Endothelial cell of umbilical vein (primary cell): ENCODE measurements around the gene PDCL2. TPM values are rescaled to one million over a fixed set of nuclear protein-coding genes. Genes with fewer than 3 reads are reported as not detected.
A peak's percentile ranks its signal among the peaks of the same experiment; 100 is the strongest.

Experiments
- BruUV-seq: library from RNA; stranded (reverse); fragments of 400-500 nt; replicated peaks from 2 replicates; lab custom pipeline; 2021; lab: Mats Ljungman, UMichigan
- CTCF ChIA-PET: fragments of 300-600, 350-600 bp; sonication (Branson Sonifier 250); formaldehyde crosslinking; loops from one replicate; lab custom pipeline; 2021; ENCODE audit warnings: antibody characterized with exemption, inconsistent platforms; lab: Charles Lee
- POLR2A ChIA-PET: fragments of 300-600, 350-600 bp; sonication (Branson Sonifier 250); formaldehyde crosslinking; loops from one replicate; lab custom pipeline; 2021; ENCODE audit warnings: antibody characterized with exemption, inconsistent platforms; lab: Charles Lee
- DNase-seq: peaks from one replicate; pipeline ENCODE4 v3.0.0-alpha.2; 2011; ENCODE audit warnings: low read depth, low spot score
- FAIRE-seq: peaks from 2 replicates; lab custom pipeline; 2011; peaks lifted over from hg19 to GRCh38; lab: Jason Lieb, UNC
- H2AFZ ChIP-seq: 2 replicates; pipeline ENCODE4 v1.6.0; 2012; ENCODE audit warnings: low read depth, low read length, control low read depth, inconsistent platforms
- H3K27ac ChIP-seq: 2 replicates; pipeline ENCODE4 v1.5.1; 2011; ENCODE audit warnings: low read depth, mild to moderate bottlenecking, control low read depth, low read length, moderate library complexity; ENCODE audit not compliant: insufficient read depth
- H3K27me3 ChIP-seq, 2 experiments: 2 replicates each; pipeline versions ENCODE4 v1.6.0 to v1.6.1; 2011; ENCODE audit warnings: low read length in 2 of 2, mixed read lengths in 1 of 2; ENCODE audit not compliant: control insufficient read depth in 2 of 2, insufficient read depth in 2 of 2
- H3K36me3 ChIP-seq, 2 experiments: 2 replicates in 1 of 2; 3 replicates in 1 of 2; pipeline ENCODE4 v1.5.1; 2011; ENCODE audit warnings: low read length in 2 of 2, mild to moderate bottlenecking in 1 of 2, moderate library complexity in 1 of 2; ENCODE audit not compliant: control insufficient read depth in 2 of 2, insufficient read depth in 2 of 2; ENCODE audit errors: extremely low read depth in 1 of 2
- H3K4me1 ChIP-seq: 3 replicates; pipeline ENCODE4 v1.5.1; 2011; ENCODE audit warnings: mild to moderate bottlenecking, low read length; ENCODE audit not compliant: control insufficient read depth, insufficient read depth; ENCODE audit errors: extremely low read depth
- H3K4me2 ChIP-seq: 2 replicates; pipeline ENCODE4 v1.6.1; 2011; ENCODE audit warnings: low read length, control low read depth, mixed read lengths; ENCODE audit not compliant: insufficient read depth
- H3K4me3 ChIP-seq, 3 experiments: fragments of 200-600 bp in 1 of 3; sonication (generic), shearing (Covaris generic) in 1 of 3; replicated peaks in 1 of 3; 2 replicates each; pipeline ENCODE4 v1.5.1; 2011 to 2016; ENCODE audit warnings: control low read depth in 3 of 3, low read length in 3 of 3, mild to moderate bottlenecking in 2 of 3, inconsistent platforms in 1 of 3, low read depth in 1 of 3, moderate library complexity in 1 of 3; ENCODE audit not compliant: insufficient read depth in 1 of 3
- H3K79me2 ChIP-seq: 2 replicates; pipeline ENCODE4 v1.6.0; 2012; ENCODE audit warnings: low read length, inconsistent platforms; ENCODE audit not compliant: control insufficient read depth, insufficient read depth
- H3K9ac ChIP-seq: replicated peaks from 2 replicates; pipeline ENCODE3; 2011; ENCODE audit warnings: low read length, control low read depth; ENCODE audit not compliant: insufficient read depth; ENCODE audit errors: extremely low read depth
- H3K9me1 ChIP-seq: replicated peaks from 3 replicates; pipeline ENCODE4 v1.6.0; 2011; ENCODE audit warnings: mild to moderate bottlenecking, low read length; ENCODE audit not compliant: control insufficient read depth, insufficient read depth; ENCODE audit errors: extremely low read depth
- H3K9me3 ChIP-seq: replicated peaks from 2 replicates; pipeline ENCODE4 v1.5.1; 2012; ENCODE audit warnings: low read length, inconsistent platforms; ENCODE audit not compliant: control insufficient read depth, insufficient read depth
- H4K20me1 ChIP-seq: replicated peaks from 2 replicates; pipeline ENCODE3; 2011; ENCODE audit warnings: mild to moderate bottlenecking, low read length; ENCODE audit not compliant: control insufficient read depth, insufficient read depth; ENCODE audit errors: extremely low read depth
- EZH2 ChIP-seq: IDR thresholded peaks from 2 replicates; pipeline ENCODE4 v1.6.1; 2012; ENCODE audit warnings: borderline replicate concordance, low read depth, mild to moderate bottlenecking, moderate library complexity, low read length, inconsistent platforms; ENCODE audit not compliant: severe bottlenecking
- FOS ChIP-seq: IDR thresholded peaks from 2 replicates; pipeline ENCODE4 v1.6.1; 2011; ENCODE audit warnings: mild to moderate bottlenecking, low read length, moderate library complexity, borderline replicate concordance; ENCODE audit not compliant: insufficient read depth
- GATA2 ChIP-seq: IDR thresholded peaks from 2 replicates; pipeline ENCODE4 v1.7.0; 2011; ENCODE audit warnings: low read depth, mild to moderate bottlenecking, moderate library complexity, mixed read lengths, low read length; ENCODE audit not compliant: insufficient read length, insufficient read depth
- JUN ChIP-seq: IDR thresholded peaks from 2 replicates; pipeline ENCODE4 v1.6.1; 2011; ENCODE audit warnings: borderline replicate concordance, low read depth; ENCODE audit not compliant: insufficient read length, insufficient read depth
- MYC ChIP-seq: IDR thresholded peaks from one replicate; pipeline ENCODE4 v1.6.1; 2011; ENCODE audit warnings: mild to moderate bottlenecking, low read depth, low read length
- POLR2A ChIP-seq: IDR thresholded peaks from 2 replicates; pipeline ENCODE4 v1.6.1; 2012; ENCODE audit warnings: low read depth, mild to moderate bottlenecking, control low read depth, low read length
- POLR2AphosphoS5 ChIP-seq: IDR thresholded peaks from 2 replicates; pipeline ENCODE4 v1.6.1; 2012; ENCODE audit warnings: low read depth, mild to moderate bottlenecking, control low read depth, low read length, moderate library complexity; ENCODE audit not compliant: insufficient read depth
- dilution Hi-C: fragments of 300-500 bp; cut with MboI; formaldehyde crosslinking; loops from one replicate; pipeline ENCODE4 v1.15.0; 2019; ENCODE audit warnings: low sequenced_read_pairs; ENCODE audit not compliant: extremely low pct_ligation_motif_present
- intact Hi-C: fragments of 100-400 bp; cut with micrococcal nuclease; formaldehyde crosslinking; loops from one replicate; pipeline ENCODE4 v1.10.0; 2022
- polyA plus RNA-seq, 4 experiments: library from polyadenylated mRNA; depleted of rRNA in 3 of 4; stranded (reverse) in 3 of 4; unstranded in 1 of 4; fragments of >200 nt; gene quantifications; 2 replicates each; pipeline versions ENCODE4 v1.2.1 to v1.2.3, GENCODE V29; 2011 to 2012; ENCODE audit warnings: missing spikeins in 1 of 4
- total RNA-seq: library from RNA; stranded (reverse); gene quantifications from 2 replicates; pipeline ENCODE4 v1.2.3, GENCODE V29; 2021
- TF ChIP-seq, protein P1 (sequence below): IDR thresholded peaks from 2 replicates; pipeline ENCODE4 v1.6.1; 2011; ENCODE audit not compliant: insufficient read depth, insufficient read length
- TF ChIP-seq, protein P2 (sequence below), 2 donors: IDR thresholded peaks; 1 replicate in 1 of 2; 2 replicates in 1 of 2; pipeline ENCODE4 v1.5.1; 2011; ENCODE audit warnings: low read length in 2 of 2, mild to moderate bottlenecking in 2 of 2, moderate library complexity in 2 of 2, control low read depth in 1 of 2, inconsistent platforms in 1 of 2, low read depth in 1 of 2; ENCODE audit not compliant: insufficient read depth in 1 of 2; ENCODE audit errors: extremely low read depth in 1 of 2

PDCL2 gene
- total and polyA plus RNA-seq, 2 donors (not counting 3 experiments of a cell fraction or from before 2014, with no cell fraction given): not detected

DNA sequence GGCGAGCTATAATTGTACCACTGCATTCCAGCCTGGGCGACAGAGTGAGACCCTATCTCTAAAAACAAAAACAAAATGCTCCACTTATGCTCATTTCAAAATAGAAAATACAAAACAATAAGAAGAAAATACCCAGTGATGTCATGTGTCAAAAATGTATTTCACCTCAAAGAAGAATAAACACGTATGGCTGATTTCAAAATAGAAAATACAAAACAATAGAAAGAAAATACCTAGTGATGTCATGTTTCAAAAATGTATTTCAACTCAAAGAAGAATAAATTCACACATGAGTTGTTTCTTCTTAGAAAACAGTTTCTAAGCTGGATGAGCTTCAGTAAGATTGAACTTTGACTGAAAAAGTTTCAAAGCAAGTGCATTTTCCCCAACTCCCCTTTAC, 20.3 kb upstream of the PDCL2 start:
- Histone ChIP-seq H3K4me1 (no peaks in the 10 kb centered on the region), H3K9me3 (no peaks in the 10 kb centered on the region), H3K27me3 (no peaks in the 10 kb centered on the region), H3K79me2 (no peaks in the 10 kb centered on the region), H4K20me1 (no peaks in the 10 kb centered on the region), H3K4me3 (no peak overlapping the region), H3K4me2 (no peak overlapping the region), H2AFZ (no peak overlapping the region), H3K36me3 (no peaks in the 10 kb centered on the region), H3K9ac (no peak overlapping the region), H3K27ac (no peak overlapping the region), H3K9me1 (no peaks in the 10 kb centered on the region)
- DNase-seq (no peak), FAIRE-seq (no peak)
- intact Hi-C loops (no loop called here), dilution Hi-C loops (no loop called here)
- no TSS peak for BruUV-seq
- TF ChIP-seq, protein P1, sequence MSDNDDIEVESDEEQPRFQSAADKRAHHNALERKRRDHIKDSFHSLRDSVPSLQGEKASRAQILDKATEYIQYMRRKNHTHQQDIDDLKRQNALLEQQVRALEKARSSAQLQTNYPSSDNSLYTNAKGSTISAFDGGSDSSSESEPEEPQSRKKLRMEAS: no peak
- no peak for TF ChIP-seq EZH2
- TF ChIP-seq POLR2A: no peak
- no peak for TF ChIP-seq GATA2
- TF ChIP-seq JUN: peak; percentile 55
- TF ChIP-seq, protein P2, sequence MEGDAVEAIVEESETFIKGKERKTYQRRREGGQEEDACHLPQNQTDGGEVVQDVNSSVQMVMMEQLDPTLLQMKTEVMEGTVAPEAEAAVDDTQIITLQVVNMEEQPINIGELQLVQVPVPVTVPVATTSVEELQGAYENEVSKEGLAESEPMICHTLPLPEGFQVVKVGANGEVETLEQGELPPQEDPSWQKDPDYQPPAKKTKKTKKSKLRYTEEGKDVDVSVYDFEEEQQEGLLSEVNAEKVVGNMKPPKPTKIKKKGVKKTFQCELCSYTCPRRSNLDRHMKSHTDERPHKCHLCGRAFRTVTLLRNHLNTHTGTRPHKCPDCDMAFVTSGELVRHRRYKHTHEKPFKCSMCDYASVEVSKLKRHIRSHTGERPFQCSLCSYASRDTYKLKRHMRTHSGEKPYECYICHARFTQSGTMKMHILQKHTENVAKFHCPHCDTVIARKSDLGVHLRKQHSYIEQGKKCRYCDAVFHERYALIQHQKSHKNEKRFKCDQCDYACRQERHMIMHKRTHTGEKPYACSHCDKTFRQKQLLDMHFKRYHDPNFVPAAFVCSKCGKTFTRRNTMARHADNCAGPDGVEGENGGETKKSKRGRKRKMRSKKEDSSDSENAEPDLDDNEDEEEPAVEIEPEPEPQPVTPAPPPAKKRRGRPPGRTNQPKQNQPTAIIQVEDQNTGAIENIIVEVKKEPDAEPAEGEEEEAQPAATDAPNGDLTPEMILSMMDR (IDR thresholded peaks at IDR 0.05; ENCODE audit: extremely low read depth in 1 of 2, insufficient read depth in 1 of 2, low read depth in 1 of 2, low read length in 2 of 2): no peak
- TF ChIP-seq MYC: no peak
- no peak for TF ChIP-seq POLR2AphosphoS5
- no peak for TF ChIP-seq FOS
- ChIA-PET POLR2A (no interaction called here), CTCF (no interaction called here)
